ENCODE data around the gene FER.

The FER gene

DNA sequence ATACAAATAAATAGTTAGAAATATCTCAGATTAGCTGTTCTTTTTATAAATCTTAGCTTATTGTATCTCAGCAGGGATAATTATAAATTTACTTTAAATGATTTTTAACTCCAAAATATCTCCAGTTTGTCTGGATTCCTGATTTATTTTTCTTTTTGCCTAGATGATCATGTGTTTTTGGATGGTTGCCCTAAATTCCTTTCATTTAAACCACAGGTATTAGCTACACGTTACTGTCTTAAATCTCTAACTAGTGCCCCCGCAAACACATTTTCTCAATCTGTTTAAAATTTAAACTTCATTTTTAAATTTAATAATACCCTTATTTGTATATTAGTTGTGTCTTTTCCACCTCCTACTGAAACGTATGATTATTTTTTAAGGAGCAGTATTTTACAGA lies 5.6 kb downstream of the FER start:
- Histone ChIP-seq H3K36me3 (replicated peaks; ENCODE audit: low read depth, low read length) (no peaks in the 10 kb centered on the region), H3K4me2 (ENCODE audit: low read length) (no peak overlapping the region), H3K27me3 (ENCODE audit: low read depth, low read length) (no peaks in the 10 kb centered on the region), H3K27ac (ENCODE audit: low read length) (no peak overlapping the region), H4K20me1 (ENCODE audit: insufficient read depth, low read length) (no peaks in the 10 kb centered on the region), H3K9ac (ENCODE audit: low read length) (no peak overlapping the region), H3K79me2 (ENCODE audit: low read length) (no peaks in the 10 kb centered on the region), H3K4me1 (ENCODE audit: low read length) (peaks cover 17% of the 10 kb centered on the region), H2AFZ (ENCODE audit: low read depth, low read length) (no peak overlapping the region), H3K9me3 (ENCODE audit: insufficient read depth, low read length) (no peaks in the 10 kb centered on the region), H3K4me3 (ENCODE audit: low read length) (no peak overlapping the region)
- TF ChIP-seq CTCF (IDR thresholded peaks at IDR 0.05; ENCODE audit: low read depth, low read length) = no peak
- no peak for TF ChIP-seq EZH2phosphoT487 (IDR thresholded peaks at IDR 0.05; ENCODE audit: low read depth)

DNA sequence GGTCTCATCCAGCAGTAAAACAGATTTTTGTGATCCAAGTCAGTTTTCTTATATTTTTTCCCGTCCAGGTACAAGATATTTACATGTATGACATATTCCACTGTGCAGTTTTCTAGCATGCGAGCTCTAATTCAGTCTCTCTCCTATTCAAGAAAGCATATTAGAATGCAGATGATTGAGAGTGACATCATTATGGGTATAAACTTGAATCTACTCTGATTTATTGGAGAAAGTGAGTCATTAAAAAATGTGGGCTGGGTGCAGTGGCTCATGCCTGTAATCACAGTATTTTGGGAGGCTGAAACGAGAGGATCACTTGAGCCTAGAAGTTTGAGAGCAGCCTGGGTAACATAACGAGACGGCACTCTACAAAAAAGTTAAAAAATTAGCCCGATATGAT lies 6.2 kb downstream of the FER start:
- no peak overlapping the region for H3K9ac ChIP-seq (ENCODE audit: low read length)
- H2AFZ ChIP-seq (ENCODE audit: low read depth, low read length) = no peak overlapping the region
- H3K4me1 ChIP-seq (ENCODE audit: low read length) = peaks cover 17% of the 10 kb centered on the region
- H3K9me3 ChIP-seq (ENCODE audit: insufficient read depth, low read length) = no peaks in the 10 kb centered on the region
- no peak for TF ChIP-seq EZH2phosphoT487 (IDR thresholded peaks at IDR 0.05; ENCODE audit: low read depth)
- TF ChIP-seq CTCF (IDR thresholded peaks at IDR 0.05; ENCODE audit: low read depth, low read length) = no peak
- H3K27ac ChIP-seq (ENCODE audit: low read length) = no peak overlapping the region
- H4K20me1 ChIP-seq (ENCODE audit: insufficient read depth, low read length) = no peaks in the 10 kb centered on the region
- H3K4me2 ChIP-seq (ENCODE audit: low read length) = no peak overlapping the region
- no peaks in the 10 kb centered on the region for H3K27me3 ChIP-seq (ENCODE audit: low read depth, low read length)
- no peaks in the 10 kb centered on the region for H3K36me3 ChIP-seq (replicated peaks; ENCODE audit: low read depth, low read length)
- H3K4me3 ChIP-seq (ENCODE audit: low read length) = no peak overlapping the region
- H3K79me2 ChIP-seq (ENCODE audit: low read length) = no peaks in the 10 kb centered on the region

DNA sequence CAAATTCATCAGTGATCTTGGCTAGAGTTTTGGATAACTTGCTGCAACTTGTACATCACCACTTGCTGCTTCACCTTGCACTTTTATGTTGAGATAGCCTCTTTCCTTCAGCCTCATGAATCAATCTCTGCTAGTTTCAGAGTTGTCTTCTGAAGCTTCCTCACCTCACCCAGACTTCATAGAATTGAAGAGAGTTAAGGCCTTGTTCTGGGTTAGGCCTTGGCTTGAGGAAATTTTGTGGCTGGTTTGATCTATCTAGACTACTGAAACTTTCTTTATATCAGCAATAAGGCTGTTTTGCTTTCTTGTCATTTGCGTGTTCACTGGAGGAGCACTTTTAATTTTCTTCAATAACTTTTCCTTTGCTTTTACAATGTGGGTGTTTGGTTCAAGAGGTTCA lies 12.8 kb downstream of the FER start:
- Histone ChIP-seq H3K27me3 (ENCODE audit: low read depth, low read length) (no peaks in the 10 kb centered on the region), H3K9me3 (ENCODE audit: insufficient read depth, low read length) (no peaks in the 10 kb centered on the region), H3K4me3 (ENCODE audit: low read length) (no peak overlapping the region), H4K20me1 (ENCODE audit: insufficient read depth, low read length) (no peaks in the 10 kb centered on the region), H3K79me2 (ENCODE audit: low read length) (no peaks in the 10 kb centered on the region), H3K9ac (ENCODE audit: low read length) (no peak overlapping the region), H3K27ac (ENCODE audit: low read length) (no peak overlapping the region), H3K4me2 (ENCODE audit: low read length) (no peak overlapping the region), H2AFZ (ENCODE audit: low read depth, low read length) (no peak overlapping the region), H3K4me1 (ENCODE audit: low read length) (no peaks in the 10 kb centered on the region), H3K36me3 (replicated peaks; ENCODE audit: low read depth, low read length) (no peaks in the 10 kb centered on the region)
- no peak for TF ChIP-seq CTCF (IDR thresholded peaks at IDR 0.05; ENCODE audit: low read depth, low read length)
- no peak for TF ChIP-seq EZH2phosphoT487 (IDR thresholded peaks at IDR 0.05; ENCODE audit: low read depth)

GRCh38 chr5:108762660-108763059 lies 15.0 kb downstream of the FER start:
- H3K4me2 ChIP-seq (ENCODE audit: low read length) = no peak overlapping the region
- no peak overlapping the region for H3K9ac ChIP-seq (ENCODE audit: low read length)
- H3K79me2 ChIP-seq (ENCODE audit: low read length) = no peaks in the 10 kb centered on the region
- H3K4me3 ChIP-seq (ENCODE audit: low read length) = no peak overlapping the region
- H4K20me1 ChIP-seq (ENCODE audit: insufficient read depth, low read length) = no peaks in the 10 kb centered on the region
- no peak overlapping the region for H2AFZ ChIP-seq (ENCODE audit: low read depth, low read length)
- H3K27ac ChIP-seq (ENCODE audit: low read length) = no peak overlapping the region
- TF ChIP-seq CTCF (IDR thresholded peaks at IDR 0.05; ENCODE audit: low read depth, low read length) (no peak), EZH2phosphoT487 (IDR thresholded peaks at IDR 0.05; ENCODE audit: low read depth) (no peak)
- H3K4me1 ChIP-seq (ENCODE audit: low read length) = no peaks in the 10 kb centered on the region
- H3K27me3 ChIP-seq (ENCODE audit: low read depth, low read length) = no peaks in the 10 kb centered on the region
- no peaks in the 10 kb centered on the region for H3K9me3 ChIP-seq (ENCODE audit: insufficient read depth, low read length)
- H3K36me3 ChIP-seq (replicated peaks; ENCODE audit: low read depth, low read length) = no peaks in the 10 kb centered on the region
